Measurements from ENCODE around the gene MTCL1. TPM values are rescaled to one million over a fixed set of nuclear protein-coding genes. Genes with fewer than 3 reads are reported as not detected.

The MTCL1 gene
- total and polyA plus RNA-seq, 9 of the 15 experiments (the other 6 are each of a cell fraction or from before 2014, with no cell fraction given): 0.21 to 7.4 (median 3.7) TPM

- TF ChIP-seq ZNF668 (CRISPR knock-in tag; IDR thresholded peaks at IDR 0.05) (no peak), ZNF551 (CRISPR knock-in tag; IDR thresholded peaks at IDR 0.05) (no peak), ZC3H8 (IDR thresholded peaks at IDR 0.05) (no peak), TAF15 (IDR thresholded peaks at IDR 0.05; ENCODE audit: low read depth, low read length) (no peak), ID3 (CRISPR knock-in tag; IDR thresholded peaks at IDR 0.05) (no peak), ID3 (tag; IDR thresholded peaks at IDR 0.05) (no peak), PRDM10 (IDR thresholded peaks at IDR 0.05; ENCODE audit: partially characterized antibody) (peak; percentile 92), LARP7 (IDR thresholded peaks at IDR 0.05) (no peak), RBM25 (IDR thresholded peaks at IDR 0.05; ENCODE audit: low read depth, low read length, severe bottlenecking) (no peak), TCF3 (CRISPR knock-in tag; IDR thresholded peaks at IDR 0.05) (peak; percentile 93), NR2C2 (CRISPR knock-in tag; IDR thresholded peaks at IDR 0.05) (no peak), NR2C2 (tag; IDR thresholded peaks at IDR 0.05) (no peak), PKNOX1 (IDR thresholded peaks at IDR 0.05) (peak; percentile 75), ZNF589 (CRISPR knock-in tag; IDR thresholded peaks at IDR 0.05; ENCODE audit: low read depth) (no peak), ATF7 (IDR thresholded peaks at IDR 0.05) (peak; percentile 83), ZNF644 (tag; IDR thresholded peaks at IDR 0.05; ENCODE audit: low read depth) (no peak), PHF8 (IDR thresholded peaks at IDR 0.05; ENCODE audit: borderline replicate concordance, low read length) (no peak), ADNP (tag; IDR thresholded peaks at IDR 0.05) (no peak), ESRRB (CRISPR knock-in tag; IDR thresholded peaks at IDR 0.05; ENCODE audit: borderline replicate concordance) (no peak), ZNF584 (CRISPR knock-in tag; IDR thresholded peaks at IDR 0.05; ENCODE audit: low read depth) (no peak), SAFB2 (IDR thresholded peaks at IDR 0.05; ENCODE audit: borderline replicate concordance, low read depth, low read length, severe bottlenecking) (no peak), SMAD2 (IDR thresholded peaks at IDR 0.05; ENCODE audit: low read depth, low read length) (no peak), POLR2G (IDR thresholded peaks at IDR 0.05; ENCODE audit: low read depth, low read length) (no peak)
- TF ChIP-seq, protein P1, sequence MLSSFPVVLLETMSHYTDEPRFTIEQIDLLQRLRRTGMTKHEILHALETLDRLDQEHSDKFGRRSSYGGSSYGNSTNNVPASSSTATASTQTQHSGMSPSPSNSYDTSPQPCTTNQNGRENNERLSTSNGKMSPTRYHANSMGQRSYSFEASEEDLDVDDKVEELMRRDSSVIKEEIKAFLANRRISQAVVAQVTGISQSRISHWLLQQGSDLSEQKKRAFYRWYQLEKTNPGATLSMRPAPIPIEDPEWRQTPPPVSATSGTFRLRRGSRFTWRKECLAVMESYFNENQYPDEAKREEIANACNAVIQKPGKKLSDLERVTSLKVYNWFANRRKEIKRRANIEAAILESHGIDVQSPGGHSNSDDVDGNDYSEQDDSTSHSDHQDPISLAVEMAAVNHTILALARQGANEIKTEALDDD (IDR thresholded peaks at IDR 0.05): peak; percentile 63; the same call in 1 of the 2 replicates
These were observed 24.9 kb downstream of the MTCL1 start (continued) for GRCh38 chr18:8730080-8730827.

Measured in K562 (cell line).